HEK293T (cell line): ENCODE results near the gene REEP3.

Experiments
- BHLHE40 ChIP-seq: fragments of 450-650 bp; IDR thresholded peaks from 2 replicates; pipeline ENCODE4 v1.6.1; 2016; ENCODE audit warnings: mild to moderate bottlenecking, moderate library complexity, borderline replicate concordance
- FOXK2 ChIP-seq: fragments of 450-650 bp; IDR thresholded peaks from 2 replicates; pipeline ENCODE4 v1.6.1; 2016; ENCODE audit warnings: mild to moderate bottlenecking
- FOXM1 ChIP-seq: fragments of 450-650 bp; IDR thresholded peaks from 2 replicates; pipeline ENCODE4 v1.6.1; 2017; ENCODE audit warnings: mild to moderate bottlenecking, borderline replicate concordance
- L3MBTL2 ChIP-seq: fragments of 450-650 bp; conservative IDR thresholded peaks from 2 replicates; pipeline ENCODE4 v1.6.1; 2016; ENCODE audit warnings: mild to moderate bottlenecking
- NFRKB ChIP-seq: fragments of 450-650 bp; IDR thresholded peaks from 2 replicates; pipeline ENCODE4 v1.6.1; 2016; ENCODE audit warnings: mild to moderate bottlenecking, moderate library complexity
- SP1 ChIP-seq: fragments of 450-650 bp; IDR thresholded peaks from 2 replicates; pipeline ENCODE4 v1.6.1; 2017
- SUZ12 ChIP-seq: fragments of 450-650 bp; IDR thresholded peaks from 2 replicates; pipeline ENCODE4 v1.6.1; 2016; ENCODE audit warnings: mild to moderate bottlenecking
- TARDBP ChIP-seq: fragments of 450-650 bp; IDR thresholded peaks from 2 replicates; pipeline ENCODE4 v1.6.1; 2016
- ZNF384 ChIP-seq: fragments of 450-650 bp; IDR thresholded peaks from 2 replicates; pipeline ENCODE4 v1.6.1; 2016
- TF ChIP-seq, protein P1 (sequence below): fragments of 450-650 bp; IDR thresholded peaks from 2 replicates; pipeline ENCODE4 v1.6.1; 2016

DNA sequence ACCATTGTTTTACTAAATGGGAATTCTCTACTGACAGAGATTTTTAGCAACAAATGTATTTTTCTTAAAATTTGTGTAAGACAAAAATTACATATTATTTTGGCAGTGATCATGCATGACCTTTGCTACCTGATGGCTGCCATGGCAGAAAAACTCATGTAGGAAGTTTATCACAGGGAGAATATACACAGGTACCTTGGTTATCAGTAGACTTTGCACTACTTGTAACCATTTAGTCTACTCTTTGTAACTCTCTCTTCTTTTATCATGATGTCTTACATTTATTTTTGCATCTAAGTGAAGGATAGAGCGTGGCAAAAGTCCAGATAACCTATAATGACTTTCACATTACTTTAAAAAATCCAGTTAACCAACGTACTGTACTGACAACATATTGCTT lies 34.1 kb downstream of the REEP3 start:
- no peak for TF ChIP-seq FOXM1
- no peak for TF ChIP-seq FOXK2
- TF ChIP-seq L3MBTL2, result no peak
- TF ChIP-seq ZNF384, result no peak
- no peak for TF ChIP-seq SP1
- TF ChIP-seq SUZ12, result no peak
- TF ChIP-seq NFRKB, result no peak
- TF ChIP-seq TARDBP, result no peak
- TF ChIP-seq BHLHE40, result no peak
- TF ChIP-seq, protein P1, sequence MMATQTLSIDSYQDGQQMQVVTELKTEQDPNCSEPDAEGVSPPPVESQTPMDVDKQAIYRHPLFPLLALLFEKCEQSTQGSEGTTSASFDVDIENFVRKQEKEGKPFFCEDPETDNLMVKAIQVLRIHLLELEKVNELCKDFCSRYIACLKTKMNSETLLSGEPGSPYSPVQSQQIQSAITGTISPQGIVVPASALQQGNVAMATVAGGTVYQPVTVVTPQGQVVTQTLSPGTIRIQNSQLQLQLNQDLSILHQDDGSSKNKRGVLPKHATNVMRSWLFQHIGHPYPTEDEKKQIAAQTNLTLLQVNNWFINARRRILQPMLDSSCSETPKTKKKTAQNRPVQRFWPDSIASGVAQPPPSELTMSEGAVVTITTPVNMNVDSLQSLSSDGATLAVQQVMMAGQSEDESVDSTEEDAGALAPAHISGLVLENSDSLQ, result no peak
